HCT116 (cell line): Measurements from ENCODE around the gene CENPX. TPM values are rescaled to one million over a fixed set of nuclear protein-coding genes. Genes with fewer than 3 reads are reported as not detected.

ENCODE experiments used
- ATAC-seq: fragments of 200-7000 bp; cut with Tn5 transposase; 2 replicates; pipeline ENCODE4 v1.9.1; 2020; ENCODE audit warnings: mild to moderate bottlenecking, moderate library complexity
- BruUV-seq: library from RNA; stranded (reverse); fragments of 400-500 nt; replicated peaks from 2 replicates; lab custom pipeline; 2021; lab: Mats Ljungman, UMichigan
- CTCF ChIA-PET: fragments of 300-600 bp; sonication (Branson Sonifier 250); formaldehyde crosslinking; loops from one replicate; lab custom pipeline; 2021; ENCODE audit warnings: antibody characterized with exemption; lab: Charles Lee
- POLR2A ChIA-PET: fragments of 300-600, 350-600 bp; sonication (Branson Sonifier 250); formaldehyde crosslinking; loops from one replicate; lab custom pipeline; 2021; ENCODE audit warnings: antibody characterized with exemption; lab: Charles Lee
- RAD21 ChIA-PET, 2 experiments: fragments of 300-600 bp; sonication (Branson Sonifier 250); formaldehyde crosslinking; loops; one replicate each; lab custom pipeline; 2023; ENCODE audit warnings: low total read pairs in 2 of 2; ENCODE audit not compliant: uncharacterized antibody in 2 of 2, unreplicated experiment in 2 of 2, low non-redundant PET in 1 of 2; lab: Charles Lee
- DNase-seq: peaks from one replicate; pipeline ENCODE4 v3.0.0-alpha.2; 2010; ENCODE audit warnings: low read depth, low spot score
- H2AFZ ChIP-seq: fragments of 200-600 bp; shearing (Covaris generic), sonication (generic); 2 replicates; pipeline ENCODE4 v1.6.1; 2017; ENCODE audit warnings: low read depth, mixed run types, mixed read lengths, antibody characterized with exemption, low read length; ENCODE audit not compliant: poor library complexity, severe bottlenecking
- H3K27ac ChIP-seq: 2 replicates; pipeline ENCODE4 v1.5.1; 2012; ENCODE audit warnings: low read depth, low read length
- H3K27me3 ChIP-seq: fragments of 200-600 bp; sonication (generic); 2 replicates; pipeline ENCODE4 v1.6.1; 2016; ENCODE audit warnings: mixed run types, low read length, mixed read lengths; ENCODE audit not compliant: insufficient read depth
- H3K36me3 ChIP-seq, 2 experiments: fragments of 200-500 bp in 1 of 2; fragments of 200-600 bp in 1 of 2; sonication (Bioruptor generic) in 1 of 2; sonication (generic) in 1 of 2; 2 replicates each; pipeline versions ENCODE4 v1.5.1 to v1.6.1; 2014 to 2016; ENCODE audit warnings: low read length in 2 of 2, inconsistent platforms in 1 of 2, mixed read lengths in 1 of 2, mixed run types in 1 of 2; ENCODE audit not compliant: insufficient read depth in 2 of 2, control insufficient read depth in 1 of 2
- H3K4me1 ChIP-seq, 2 experiments: fragments of 200-600 bp in 1 of 2; sonication (generic) in 1 of 2; 2 replicates each; pipeline versions ENCODE4 v1.5.1 to v1.6.1; 2012 to 2017; ENCODE audit warnings: low read length in 2 of 2, inconsistent platforms in 1 of 2, mild to moderate bottlenecking in 1 of 2, mixed read lengths in 1 of 2, mixed run types in 1 of 2, moderate library complexity in 1 of 2; ENCODE audit not compliant: insufficient read depth in 2 of 2, control insufficient read depth in 1 of 2
- H3K4me2 ChIP-seq: fragments of 200-600 bp; sonication (generic); 2 replicates; pipeline ENCODE4 v1.6.1; 2017; ENCODE audit warnings: mixed run types, low read length, mixed read lengths
- H3K4me3 ChIP-seq, 2 experiments: fragments of 200-600 bp in 1 of 2; sonication (generic) in 1 of 2; replicated peaks in 1 of 2; 2 replicates each; pipeline ENCODE4 v1.5.1; 2011 to 2016; ENCODE audit warnings: low read length in 2 of 2, control low read depth in 1 of 2, low read depth in 1 of 2, mild to moderate bottlenecking in 1 of 2, mixed read lengths in 1 of 2, mixed run types in 1 of 2
- H3K79me2 ChIP-seq: fragments of 200-600 bp; sonication (generic); 2 replicates; pipeline ENCODE4 v1.6.1; 2017; ENCODE audit warnings: mild to moderate bottlenecking, mixed run types, low read length, moderate library complexity, mixed read lengths; ENCODE audit not compliant: insufficient read depth
- H3K9ac ChIP-seq: fragments of 200-600 bp; sonication (generic); 2 replicates; pipeline ENCODE4 v1.6.1; 2016; ENCODE audit warnings: low read length, mixed read lengths
- H3K9me2 ChIP-seq: fragments of 200-600 bp; sonication (generic), shearing (Covaris generic); 2 replicates; pipeline ENCODE4 v1.6.1; 2017; ENCODE audit warnings: mixed run types, mild to moderate bottlenecking, moderate library complexity; ENCODE audit not compliant: insufficient read depth
- H3K9me3 ChIP-seq, 2 experiments: fragments of 200-500 bp in 1 of 2; fragments of 200-600 bp in 1 of 2; sonication (Bioruptor generic) in 1 of 2; sonication (generic) in 1 of 2; 2 replicates each; pipeline ENCODE4 v1.6.1; 2014 to 2017; ENCODE audit warnings: low read length in 2 of 2, mixed read lengths in 2 of 2, inconsistent platforms in 1 of 2, low read depth in 1 of 2, mild to moderate bottlenecking in 1 of 2, mixed run types in 1 of 2, moderate library complexity in 1 of 2; ENCODE audit not compliant: control insufficient read depth in 1 of 2, insufficient read depth in 1 of 2
- H4K20me1 ChIP-seq: fragments of 200-600 bp; sonication (generic), shearing (Covaris generic); 2 replicates; pipeline ENCODE4 v1.6.1; 2017; ENCODE audit warnings: mixed run types, mild to moderate bottlenecking, moderate library complexity; ENCODE audit not compliant: insufficient read depth
- FOSL1 ChIP-seq: IDR thresholded peaks from 2 replicates; pipeline ENCODE4 v1.6.1; 2012; ENCODE audit warnings: low read depth
- intact Hi-C: fragments of 100-400 bp; cut with micrococcal nuclease; formaldehyde crosslinking; loops from 2 replicates; pipeline ENCODE4 v1.10.0; 2022
- total RNA-seq: library from RNA; stranded (reverse); gene quantifications from one replicate; pipeline ENCODE4 v1.2.1, GENCODE V29; 2021; ENCODE audit not compliant: unreplicated experiment
- TF ChIP-seq, protein P1 (sequence below): IDR thresholded peaks from 2 replicates; pipeline ENCODE4 v1.6.1; 2012; ENCODE audit warnings: low read depth
- TF ChIP-seq, protein P2 (sequence below): IDR thresholded peaks from 2 replicates; pipeline ENCODE4 v1.6.1; 2012

The CENPX gene
- total RNA-seq, 1 experiment from 2014 or later: 184 TPM

DNA sequence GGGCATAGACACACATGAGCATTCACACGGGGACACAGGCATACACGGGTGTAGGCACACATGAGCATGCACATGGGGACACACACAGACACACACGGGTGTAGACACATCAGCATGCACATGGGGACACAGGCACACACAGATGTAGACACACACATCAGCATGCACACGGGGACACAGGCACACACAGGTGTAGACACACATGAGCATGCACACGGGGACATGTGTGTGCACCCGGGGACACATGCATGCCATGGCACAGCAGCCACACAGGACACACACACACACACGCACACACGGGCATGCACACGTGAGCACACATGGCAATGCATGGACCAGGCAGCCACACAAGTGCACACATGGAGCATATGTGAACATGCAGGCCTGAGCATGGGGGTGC is 20.0 kb upstream of the CENPX start:
- intact Hi-C loops: no loop called here
- ChIA-PET POLR2A (no interaction called here), RAD21 (no interaction called here)

More for the DNA sequence above, 20.0 kb upstream of the CENPX start:
- Histone ChIP-seq H3K9me3 (no peaks in the 10 kb centered on the region), H3K4me3 (no peak overlapping the region), H3K4me2 (no peak overlapping the region), H3K9ac (no peak overlapping the region), H3K9me2 (no peaks in the 10 kb centered on the region), H3K36me3 (peaks cover 0 to 5% of the 10 kb centered on the region in 2 experiments; a peak in 1 of 4 replicates), H3K4me1 (peaks cover 4 to 6% of the 10 kb centered on the region in 2 experiments), H3K27ac (no peak overlapping the region), H2AFZ (no peak overlapping the region), H4K20me1 (no peaks in the 10 kb centered on the region)
- no TSS peak for BruUV-seq
- DNase-seq: no peak
- no peak for ATAC-seq
- CTCF ChIA-PET: no interaction called here
- TF ChIP-seq, protein P1, sequence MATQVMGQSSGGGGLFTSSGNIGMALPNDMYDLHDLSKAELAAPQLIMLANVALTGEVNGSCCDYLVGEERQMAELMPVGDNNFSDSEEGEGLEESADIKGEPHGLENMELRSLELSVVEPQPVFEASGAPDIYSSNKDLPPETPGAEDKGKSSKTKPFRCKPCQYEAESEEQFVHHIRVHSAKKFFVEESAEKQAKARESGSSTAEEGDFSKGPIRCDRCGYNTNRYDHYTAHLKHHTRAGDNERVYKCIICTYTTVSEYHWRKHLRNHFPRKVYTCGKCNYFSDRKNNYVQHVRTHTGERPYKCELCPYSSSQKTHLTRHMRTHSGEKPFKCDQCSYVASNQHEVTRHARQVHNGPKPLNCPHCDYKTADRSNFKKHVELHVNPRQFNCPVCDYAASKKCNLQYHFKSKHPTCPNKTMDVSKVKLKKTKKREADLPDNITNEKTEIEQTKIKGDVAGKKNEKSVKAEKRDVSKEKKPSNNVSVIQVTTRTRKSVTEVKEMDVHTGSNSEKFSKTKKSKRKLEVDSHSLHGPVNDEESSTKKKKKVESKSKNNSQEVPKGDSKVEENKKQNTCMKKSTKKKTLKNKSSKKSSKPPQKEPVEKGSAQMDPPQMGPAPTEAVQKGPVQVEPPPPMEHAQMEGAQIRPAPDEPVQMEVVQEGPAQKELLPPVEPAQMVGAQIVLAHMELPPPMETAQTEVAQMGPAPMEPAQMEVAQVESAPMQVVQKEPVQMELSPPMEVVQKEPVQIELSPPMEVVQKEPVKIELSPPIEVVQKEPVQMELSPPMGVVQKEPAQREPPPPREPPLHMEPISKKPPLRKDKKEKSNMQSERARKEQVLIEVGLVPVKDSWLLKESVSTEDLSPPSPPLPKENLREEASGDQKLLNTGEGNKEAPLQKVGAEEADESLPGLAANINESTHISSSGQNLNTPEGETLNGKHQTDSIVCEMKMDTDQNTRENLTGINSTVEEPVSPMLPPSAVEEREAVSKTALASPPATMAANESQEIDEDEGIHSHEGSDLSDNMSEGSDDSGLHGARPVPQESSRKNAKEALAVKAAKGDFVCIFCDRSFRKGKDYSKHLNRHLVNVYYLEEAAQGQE: no peak
- TF ChIP-seq FOSL1: no peak
- TF ChIP-seq, protein P2, sequence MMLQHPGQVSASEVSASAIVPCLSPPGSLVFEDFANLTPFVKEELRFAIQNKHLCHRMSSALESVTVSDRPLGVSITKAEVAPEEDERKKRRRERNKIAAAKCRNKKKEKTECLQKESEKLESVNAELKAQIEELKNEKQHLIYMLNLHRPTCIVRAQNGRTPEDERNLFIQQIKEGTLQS: no peak
- TF ChIP-seq, all 23 proteins: peak for 0
- H3K79me2 ChIP-seq: no peaks in the 10 kb centered on the region
- H3K27me3 ChIP-seq: no peaks in the 10 kb centered on the region
